ENCODE data around the gene NUDCD3.
A peak's percentile ranks its signal among the peaks of the same experiment; 100 is the strongest.

Gene NUDCD3

DNA sequence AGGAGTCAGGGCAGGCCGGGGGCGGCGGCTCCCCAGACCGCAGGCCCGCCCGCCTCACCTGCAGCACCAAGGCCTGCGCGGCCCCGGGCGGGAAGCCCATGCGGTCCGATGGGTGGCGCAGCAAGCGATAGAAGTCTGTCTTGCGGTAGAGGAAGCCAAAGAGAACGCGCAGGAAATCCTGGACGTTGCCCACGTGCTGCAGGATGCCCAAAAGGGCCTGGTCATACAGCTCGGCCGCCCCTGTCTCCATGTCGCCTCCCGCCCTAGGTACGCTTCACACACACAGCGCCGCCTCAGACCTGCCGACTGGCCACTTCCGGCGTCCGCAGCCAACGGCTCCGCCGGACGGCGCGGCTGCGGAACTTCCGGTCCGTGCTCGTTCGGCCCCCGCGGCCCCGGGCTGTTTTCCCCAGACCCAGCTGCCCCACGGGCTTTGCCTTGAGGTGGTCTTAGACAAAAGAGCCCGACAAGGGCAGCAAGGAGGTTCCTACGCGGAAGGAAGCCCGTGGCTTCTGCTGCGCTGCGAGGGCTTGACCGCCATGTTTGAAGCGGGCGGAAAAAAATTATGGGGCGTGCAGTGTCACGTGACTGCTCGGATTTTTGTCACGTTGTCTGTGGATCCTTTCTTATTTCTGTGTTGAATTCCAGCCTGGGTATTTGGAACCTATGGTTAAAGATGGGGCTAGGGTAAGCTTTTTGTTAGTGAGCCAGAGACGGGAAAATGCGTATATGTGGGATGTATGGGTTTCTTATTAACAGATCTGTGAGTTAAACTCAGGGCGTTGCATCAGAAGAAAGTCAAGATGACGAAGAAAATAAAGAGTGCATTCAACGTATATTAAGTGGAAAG, at the start of gene NUDCD3:
NUDCD3 (minus strand) TSS at position 308 of the 850 bp plus-strand sequence; CDS start at position 250, 58 bp downstream.
- DNase-seq: peak; percentile 82 to 86

DNA sequence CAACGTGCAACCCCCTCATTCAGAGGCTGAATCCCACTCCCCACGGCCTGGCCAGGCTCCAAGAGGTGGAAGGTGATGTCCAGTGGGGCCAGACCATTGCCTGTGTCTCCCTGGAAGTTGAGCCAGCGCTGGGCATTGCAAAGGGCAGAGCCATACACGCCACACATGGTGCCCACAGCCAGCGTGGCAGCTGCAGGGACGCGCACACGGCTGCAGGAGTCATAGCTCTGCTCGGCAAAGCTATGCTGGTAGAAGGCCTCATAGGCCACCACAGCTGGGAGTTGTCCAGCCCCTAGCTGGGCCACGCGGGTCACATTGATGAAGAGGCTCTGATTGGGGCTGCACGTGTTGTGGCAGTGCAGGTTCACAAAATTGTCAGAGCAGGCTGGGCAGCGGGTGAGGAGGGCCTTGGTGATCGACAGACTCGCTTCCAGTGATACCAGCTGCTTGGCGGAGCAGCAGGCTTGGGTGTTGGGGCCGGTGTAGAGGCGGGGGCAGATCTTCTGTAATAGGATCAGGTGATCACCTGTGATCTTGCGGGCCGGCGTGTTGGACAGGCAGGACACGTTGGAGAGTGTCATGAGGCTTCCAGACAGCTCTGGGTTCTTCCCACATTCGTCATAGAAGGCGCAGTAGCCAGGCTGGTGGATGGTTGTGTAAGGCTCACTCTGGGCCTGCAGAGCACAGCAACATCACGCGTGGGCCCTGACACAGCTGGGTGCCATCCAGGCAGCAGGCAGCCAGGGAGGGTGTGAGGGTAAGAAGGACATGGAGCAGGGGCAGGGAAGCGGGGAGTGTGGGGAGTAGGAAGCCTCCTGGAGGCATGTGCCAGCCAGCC, 49.4 kb upstream of the NUDCD3 start:
- DNase-seq: no peak

DNA sequence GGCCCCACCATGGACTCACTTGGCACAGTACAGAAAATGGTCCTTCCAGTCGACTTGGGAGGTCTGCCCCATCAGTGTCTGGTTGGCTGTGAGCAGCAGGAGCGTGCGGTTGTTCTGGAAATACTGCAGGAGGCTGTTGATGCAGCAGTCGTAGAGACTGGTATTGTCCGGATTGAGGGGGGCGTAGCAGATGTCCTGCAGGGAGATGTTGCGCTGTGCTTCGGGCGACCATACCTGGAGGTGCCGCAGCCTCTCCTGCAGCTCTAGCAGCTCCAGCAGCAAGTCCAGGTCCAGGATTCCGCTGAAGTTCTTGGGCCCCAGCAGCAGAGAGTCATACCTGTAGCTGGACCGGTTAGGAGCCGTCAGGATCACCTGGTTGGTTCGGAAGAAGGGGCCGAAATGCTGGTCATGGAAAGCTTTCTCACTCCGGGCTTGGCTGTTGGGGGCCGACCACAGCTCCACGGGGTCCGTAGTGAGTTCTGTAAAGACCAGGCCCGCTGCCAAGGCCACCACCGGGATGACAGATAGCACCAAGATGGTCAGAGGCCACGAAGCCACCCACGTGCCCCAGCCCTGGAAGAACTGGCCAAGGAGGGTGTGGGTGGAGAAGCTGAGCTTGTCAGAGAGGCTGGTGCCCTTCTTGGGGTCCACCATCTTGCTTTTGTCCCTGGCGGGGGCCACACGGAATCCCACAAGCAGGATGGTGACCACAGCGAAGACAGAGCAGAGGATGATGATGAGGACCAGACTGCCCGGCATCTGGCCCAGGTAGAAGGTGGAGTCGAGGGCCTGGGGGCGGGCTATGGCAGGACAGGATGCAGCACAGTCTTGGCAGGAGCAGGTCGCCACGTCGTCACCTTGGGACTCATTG, 48.6 kb upstream of the NUDCD3 start:
- no peak for DNase-seq

DNA sequence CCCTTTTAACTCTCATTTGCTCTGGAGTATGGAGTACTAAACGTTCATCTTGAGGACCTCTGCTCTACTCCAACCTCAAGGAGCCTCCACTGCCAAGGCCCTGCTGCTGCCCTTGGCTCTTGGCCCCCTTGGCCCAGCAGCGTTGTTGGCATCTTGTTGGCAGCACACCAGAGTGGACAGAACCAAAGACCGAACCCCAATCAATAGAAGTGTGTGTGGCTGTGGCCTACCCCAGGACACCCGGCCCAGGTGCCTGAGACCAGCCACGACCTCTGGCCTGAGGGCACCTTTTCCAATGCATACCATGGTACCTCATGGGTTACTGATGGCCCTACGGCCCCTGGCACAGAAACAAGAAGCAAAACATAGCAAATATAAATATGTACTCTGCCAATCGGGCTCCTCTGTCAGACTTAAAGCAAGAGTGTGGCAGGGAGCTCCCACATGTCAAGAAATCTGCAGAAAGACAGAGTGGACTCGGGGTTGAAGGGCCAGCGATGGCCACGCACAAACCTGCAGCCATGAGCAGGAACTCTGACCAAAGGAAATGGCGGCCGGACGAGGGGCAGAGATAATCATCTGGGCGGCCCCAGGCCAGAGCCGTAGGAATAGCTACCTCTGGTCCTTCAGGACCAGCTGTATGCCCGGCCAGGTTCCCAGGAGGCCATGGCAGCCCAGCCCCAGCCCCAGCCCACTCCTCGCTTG, 47.8 kb upstream of the NUDCD3 start:
- DNase-seq: no peak

DNA sequence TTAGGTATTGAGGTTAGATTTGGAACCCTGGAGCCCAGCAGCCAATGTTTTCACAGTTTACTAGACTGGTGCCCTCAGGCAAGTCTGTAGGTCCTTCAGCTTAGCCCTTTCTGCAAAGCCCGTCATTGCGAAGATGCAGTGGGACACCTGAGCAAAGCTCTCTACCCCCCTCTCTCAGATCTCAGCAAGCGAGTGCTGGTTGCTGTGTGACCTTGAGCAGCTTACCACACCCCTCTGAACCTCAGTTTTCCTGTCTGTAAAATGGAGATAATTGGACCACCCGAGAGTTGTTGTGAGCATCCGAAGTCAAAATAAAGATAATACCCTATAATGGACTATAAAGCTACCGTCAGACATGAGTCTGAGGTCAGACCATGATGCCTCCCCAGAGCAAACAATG, 47.0 kb upstream of the NUDCD3 start:
- no peak for DNase-seq

DNA sequence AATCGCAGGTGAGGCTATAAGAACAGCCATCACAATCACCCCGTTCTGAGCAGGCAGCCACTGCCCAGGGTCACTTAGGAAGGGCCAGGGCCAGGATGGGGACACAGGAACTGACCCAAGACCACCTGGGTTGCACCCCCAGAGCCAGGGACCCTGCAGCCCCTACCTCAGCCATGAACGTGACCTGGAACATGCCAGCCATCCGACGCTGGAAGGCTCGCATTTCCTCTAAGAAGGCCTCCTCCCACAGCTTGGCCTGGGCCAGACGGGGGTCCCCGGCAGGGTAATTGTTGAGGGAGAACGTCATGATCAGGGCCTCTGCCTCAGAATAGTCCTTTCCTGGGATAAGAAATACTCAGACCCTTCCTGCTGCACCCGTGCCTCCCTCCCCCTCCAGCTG, 45.6 kb upstream of the NUDCD3 start:
- DNase-seq: no peak

DNA sequence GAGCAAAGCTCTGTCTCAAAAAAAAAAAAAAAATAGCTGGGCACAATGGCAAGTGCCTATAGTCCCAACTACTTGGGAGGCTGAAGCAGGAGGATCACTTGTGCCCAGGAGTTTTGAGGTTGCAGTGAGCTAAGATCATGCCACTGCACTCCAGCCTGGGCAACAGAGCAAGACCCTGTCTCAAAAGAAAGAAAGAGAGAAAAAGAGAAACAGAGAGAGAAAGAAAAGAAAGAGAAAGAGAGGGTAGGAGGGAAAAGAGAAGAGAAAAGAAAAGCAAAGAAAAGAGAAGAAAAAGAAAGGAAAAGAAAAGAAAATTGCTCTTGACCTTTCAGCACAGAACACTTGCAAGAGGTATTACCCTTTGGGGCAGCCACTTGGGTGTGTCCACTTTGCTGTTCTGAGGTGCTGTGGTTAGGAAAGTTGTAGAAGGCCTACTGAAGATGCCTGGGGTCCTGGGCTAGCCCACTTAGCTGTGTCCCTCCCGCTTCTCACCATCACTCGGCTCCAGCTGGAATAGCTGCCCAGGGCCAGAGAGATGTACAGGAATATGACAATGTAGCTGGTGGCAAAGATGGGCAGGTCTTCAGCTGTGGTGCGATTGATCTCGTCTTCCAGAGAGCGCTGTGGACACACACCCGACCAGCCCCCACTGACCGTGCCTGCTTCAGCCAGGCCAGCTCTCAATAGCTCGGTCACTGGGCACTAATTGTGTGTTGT, 45.0 kb upstream of the NUDCD3 start:
- DNase-seq: no peak

DNA sequence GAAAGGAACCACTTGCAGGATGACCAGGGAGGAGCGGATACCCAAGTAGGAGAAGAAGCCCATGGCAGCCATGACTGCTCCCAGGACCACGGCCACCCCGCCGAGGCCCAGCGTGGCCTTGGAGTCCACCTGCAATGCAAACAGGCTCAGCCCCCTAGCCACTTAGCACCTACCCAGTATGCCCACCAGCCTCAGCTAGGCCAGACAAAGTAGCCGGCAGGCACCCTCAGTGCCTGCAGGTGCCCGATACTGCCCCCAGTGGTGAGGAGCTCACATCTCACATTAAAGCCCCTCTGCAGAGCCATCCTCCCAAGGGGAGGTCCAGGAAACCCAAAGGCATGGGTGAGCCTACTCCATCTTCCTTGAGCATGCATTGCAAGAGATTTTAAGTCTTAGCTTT, 44.0 kb upstream of the NUDCD3 start:
- no peak for DNase-seq

DNA sequence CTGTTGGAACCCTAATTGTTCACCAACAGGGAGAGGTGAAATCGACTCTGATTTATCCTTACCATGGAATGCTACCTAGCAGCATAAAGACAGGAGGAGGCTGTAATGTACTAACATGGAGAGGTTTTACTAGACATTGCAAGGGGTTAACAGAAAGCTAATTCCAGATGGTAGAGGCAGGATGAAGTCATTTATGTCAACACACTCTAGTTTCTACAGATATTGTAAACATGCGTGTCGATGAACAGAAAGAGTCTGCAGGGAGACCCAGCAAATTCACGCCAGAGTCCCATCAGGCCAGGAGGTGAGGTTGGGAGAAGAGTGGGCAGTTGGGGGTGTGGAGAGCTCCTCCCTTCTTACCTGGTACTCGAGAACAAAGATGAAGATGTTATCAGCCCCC, 43.6 kb upstream of the NUDCD3 start:
- DNase-seq: no peak

DNA sequence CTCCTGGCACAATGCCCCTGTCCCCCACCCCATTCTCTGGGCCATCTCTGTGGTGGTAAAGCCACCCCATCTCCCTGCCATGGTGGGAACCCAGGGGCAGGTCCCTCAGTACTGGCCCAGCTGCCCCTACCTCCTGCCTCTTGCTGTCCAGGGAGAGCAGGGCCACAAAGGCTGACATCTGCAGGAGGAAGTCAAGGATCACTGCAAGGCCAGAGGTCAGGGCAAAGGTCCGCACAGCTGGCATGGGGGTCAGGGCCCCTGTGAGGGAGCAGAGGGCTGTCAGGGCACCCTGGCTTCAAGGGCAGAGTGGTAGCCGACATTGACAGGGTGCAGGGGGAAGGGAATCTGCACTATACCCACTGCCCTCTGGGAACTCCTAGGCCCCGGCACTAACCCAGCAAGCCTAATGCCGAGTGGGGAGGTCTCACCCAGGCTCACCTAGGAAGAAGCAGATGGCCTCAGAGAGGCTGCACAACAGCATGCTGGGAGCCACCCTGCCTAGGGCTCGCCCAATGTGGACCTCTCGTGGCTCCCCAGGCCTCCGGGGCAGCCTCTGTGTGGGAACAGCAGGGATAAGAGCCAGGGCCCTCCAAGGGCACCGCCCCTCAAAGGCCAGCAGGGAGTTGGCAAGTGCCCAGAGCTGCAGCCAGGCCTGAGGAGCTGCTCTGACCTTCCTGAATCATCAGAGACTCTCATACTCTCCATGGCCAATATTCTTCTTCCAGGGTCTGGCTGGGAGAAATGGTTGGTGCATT, 43.0 kb upstream of the NUDCD3 start:
- no peak for DNase-seq

DNA sequence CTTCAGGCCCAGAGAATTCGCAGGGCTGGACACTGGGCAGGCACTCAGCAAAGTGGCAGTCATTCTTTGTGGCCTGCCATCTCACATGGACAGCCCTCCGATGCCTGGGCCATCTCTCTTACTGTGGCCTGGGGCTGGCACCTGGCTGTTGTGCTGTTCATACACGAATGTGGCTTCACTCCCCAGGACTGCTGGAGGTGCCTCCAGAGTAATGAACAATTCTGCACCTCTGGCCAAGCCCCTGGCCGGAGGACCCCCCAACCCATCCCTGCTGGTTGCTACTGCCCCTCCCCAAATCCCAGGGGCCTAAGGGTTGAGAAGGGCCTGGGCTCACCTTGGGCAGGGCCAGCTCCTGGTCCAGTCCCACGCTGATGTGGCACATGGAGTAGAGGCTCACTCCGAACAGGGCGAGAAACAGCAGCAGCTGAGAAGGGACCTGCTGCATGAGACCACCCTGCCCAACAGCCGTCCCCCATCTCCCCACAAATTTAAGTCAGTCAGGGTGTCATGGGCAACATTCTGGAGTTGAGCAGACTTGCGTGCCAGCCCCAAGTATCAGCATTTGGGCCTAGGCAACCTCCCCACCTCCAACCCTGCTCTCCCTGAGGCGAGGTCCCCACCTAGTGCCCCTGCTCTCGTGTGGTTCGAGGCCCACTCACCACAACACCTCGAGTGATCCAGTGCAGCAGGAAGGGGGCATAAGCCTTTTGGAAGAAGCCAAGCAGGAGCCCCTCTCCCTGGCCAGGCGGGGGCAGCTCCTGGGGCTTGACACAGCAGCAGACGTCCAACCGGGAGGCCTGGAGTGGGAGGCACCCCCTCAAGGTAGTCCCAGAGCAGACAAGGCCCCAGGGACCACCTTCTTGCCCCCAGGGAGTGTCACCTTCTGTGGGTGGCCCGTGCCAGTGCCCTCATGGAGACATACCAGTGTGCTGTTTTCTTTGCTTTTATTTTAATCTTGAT, 41.2 kb upstream of the NUDCD3 start:
- no peak for DNase-seq

DNA sequence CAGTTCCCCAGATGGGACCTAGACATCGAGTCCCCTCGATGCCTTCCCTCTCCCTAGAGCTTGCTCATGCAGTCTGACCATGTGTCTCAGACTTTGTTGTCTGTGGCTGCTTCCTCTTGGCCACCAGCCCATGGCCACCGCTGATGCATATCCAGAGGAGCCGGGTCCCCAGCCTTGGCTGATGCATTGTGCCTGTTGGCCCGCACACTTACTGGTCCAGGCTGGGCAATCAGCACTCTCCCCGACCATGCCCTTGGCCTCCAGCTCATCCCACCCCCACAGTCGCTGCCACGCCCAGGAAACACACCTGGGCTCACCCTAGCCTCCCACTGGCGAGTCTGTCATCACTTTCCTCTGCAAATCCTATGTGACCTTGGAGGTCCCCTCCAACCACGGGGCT, 40.5 kb upstream of the NUDCD3 start:
- DNase-seq: no peak

DNA sequence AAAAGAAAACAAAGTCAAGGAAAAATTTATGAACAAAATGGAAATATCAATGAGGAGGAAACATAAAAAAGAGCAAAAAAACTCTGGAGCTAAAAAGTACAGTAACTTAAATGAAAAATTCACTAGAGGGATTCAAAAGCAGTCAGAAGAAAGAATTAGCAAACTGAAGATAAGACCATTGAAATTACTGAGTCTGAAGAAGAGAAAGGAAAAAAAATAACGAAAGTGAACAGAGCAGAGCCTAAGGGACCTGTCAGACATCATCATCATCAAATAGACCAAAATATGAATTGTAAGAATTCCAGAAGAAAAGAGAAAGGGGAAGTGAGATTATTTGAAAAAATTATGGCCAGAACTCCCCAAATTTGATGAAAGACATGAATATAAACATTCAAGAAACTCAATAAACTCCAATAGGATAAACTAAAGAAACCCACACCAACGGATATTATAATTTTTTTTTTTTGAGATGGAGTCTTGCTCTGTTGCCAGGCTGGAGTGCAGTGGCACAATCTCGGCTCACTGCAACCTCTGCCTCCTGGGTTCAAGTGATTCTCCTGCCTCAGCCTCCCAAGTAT, 34.4 kb upstream of the NUDCD3 start:
- no peak for DNase-seq

DNA sequence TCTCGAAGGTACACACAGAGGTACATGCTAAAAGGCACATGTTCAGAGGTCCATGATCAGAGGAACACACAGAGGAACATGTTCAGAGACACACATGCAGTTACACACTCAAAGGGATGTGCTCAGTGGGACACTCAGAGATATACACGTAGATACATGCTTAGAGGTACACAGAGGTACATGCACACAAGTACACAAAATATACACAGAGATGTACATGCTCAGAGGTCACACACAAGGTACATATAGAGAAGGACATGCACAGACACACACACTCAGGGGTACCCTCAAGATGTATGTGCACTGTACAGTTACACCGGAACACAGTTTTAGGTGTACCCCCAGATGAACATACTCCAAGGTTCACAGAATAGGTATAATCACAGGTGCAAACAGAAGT, 31.9 kb upstream of the NUDCD3 start:
- no peak for DNase-seq

DNA sequence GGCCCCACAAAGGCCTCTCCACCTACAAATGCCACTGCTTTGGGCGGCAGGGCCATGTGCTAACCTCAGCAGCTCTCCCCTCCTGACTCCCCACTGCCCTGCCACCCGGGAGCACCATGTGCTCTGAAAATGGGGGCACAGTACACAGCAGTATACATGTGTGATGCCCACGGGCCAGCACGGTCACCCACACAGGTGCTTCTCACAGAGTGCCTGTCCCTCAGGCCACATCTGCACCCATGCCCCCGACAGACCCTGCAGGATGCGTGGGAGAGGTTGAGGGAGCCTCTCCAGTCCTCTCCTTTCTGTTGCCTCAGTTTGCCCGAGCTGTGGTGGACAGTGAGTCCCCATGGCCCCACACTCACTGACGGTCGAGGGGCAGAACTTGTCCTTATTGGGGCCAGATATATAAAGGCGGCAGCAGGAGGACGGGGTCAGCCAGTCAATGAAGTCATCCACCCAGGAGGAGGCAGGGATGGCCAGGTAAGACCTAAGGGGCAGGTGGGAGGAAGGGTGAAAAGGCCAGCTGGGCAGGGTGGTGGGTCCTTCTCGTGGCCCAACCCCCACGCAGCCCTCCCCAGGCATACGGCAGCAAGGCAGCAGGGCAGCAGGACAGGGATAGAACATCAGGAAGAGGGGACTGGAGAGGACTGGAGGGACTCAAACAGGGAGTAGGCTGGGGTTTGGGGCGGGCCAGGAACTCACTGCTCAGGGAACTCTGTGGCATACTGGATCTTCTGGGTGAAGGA, 31.1 kb upstream of the NUDCD3 start:
- DNase-seq: no peak

DNA sequence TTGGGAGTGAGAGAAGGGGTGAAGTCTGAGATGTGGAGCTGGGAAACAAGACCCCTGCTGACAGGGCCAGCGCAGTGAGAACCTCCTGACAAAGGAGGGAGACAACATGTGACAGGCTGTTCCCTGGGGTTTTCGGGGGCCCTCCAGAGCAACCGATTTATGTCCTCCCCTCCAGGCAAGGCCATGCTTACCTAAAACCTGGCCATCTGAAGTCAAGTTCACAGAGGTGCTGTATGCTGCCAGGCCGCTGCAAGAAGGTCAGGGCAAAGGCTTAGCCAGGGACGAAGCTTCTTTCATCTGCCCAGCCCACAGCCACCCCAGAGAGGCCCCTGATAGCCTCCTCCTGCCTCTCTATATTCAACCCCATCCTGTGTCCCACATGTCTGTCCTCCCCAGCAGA, 30.1 kb upstream of the NUDCD3 start:
- no peak for DNase-seq

DNA sequence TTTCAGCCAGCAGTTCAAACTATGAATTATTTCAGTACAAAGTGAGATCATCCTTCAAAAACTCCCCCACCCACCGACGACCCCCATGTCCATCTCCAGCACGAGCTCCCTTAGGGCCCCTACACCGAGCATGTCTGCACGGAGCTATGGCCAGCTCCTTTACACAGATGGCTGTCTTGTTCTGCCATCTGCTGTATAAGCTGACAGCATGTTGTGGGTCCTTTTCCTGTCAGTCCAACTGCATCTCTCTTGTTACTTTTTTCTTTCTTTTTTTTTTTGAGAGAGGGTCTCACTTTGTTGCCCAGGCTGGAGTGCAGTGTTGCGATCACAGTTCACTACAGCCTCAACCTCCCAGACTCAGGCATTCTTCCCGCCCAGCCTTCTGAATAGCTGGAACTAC, 29.1 kb upstream of the NUDCD3 start:
- no peak for DNase-seq

DNA sequence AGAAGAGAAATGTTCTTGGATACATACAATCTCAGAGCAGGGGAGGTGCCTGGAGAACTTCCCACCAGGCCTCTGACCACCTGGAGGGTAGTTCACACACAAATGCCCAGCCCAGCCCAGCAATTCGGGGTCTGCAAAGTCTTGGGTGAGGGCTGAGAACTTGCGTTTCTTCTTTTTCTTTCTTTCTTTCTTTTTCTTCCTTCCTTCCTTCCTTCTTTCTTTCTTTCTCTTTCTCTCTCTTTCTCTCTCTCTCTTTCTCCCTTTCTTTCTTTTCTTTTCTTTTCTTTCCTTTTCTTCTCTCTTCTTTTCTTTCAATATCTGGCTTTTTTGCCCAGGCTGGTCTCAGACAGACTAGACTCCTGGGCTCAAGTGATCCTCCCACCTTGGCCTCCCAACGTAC, 28.3 kb upstream of the NUDCD3 start:
- DNase-seq: no peak

DNA sequence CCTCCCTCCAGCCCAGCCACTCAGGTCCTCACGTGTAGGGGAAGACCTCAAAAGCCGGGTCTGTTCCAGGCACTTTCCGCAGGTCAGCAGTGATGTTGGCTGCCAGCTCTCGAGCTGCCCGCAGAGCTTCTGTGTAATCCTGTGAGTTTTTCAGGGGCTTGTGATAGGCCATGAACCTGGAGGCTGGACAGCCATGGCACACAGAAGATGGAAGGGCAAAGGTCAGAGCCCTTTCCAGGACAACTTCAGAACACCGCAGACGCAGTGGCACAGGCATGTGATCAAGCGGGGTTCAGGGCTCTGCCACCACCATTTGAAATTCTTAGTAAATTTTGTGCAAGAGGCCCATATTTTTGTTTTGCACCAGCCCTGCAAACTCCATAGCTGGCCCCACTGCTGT, 26.7 kb upstream of the NUDCD3 start:
- DNase-seq: no peak

Data from hippocampal formation (tissue), 2 donors.